GM12878 (cell line): ENCODE data around the gene THAP11. TPM values are rescaled to one million over a fixed set of nuclear protein-coding genes. Genes with fewer than 3 reads are reported as not detected.

Experiments used
- HDAC6 ChIP-seq: fragments of 200-600 bp; sonication (generic); IDR thresholded peaks from one replicate; pipeline ENCODE4 v1.8.0; 2017; ENCODE audit warnings: antibody characterized with exemption; ENCODE audit not compliant: unreplicated experiment
- SREBF2 ChIP-seq: IDR thresholded peaks from 2 replicates; pipeline ENCODE4 v1.6.1; 2012; ENCODE audit warnings: mild to moderate bottlenecking, low read length
- polyA plus RNA-seq, 11 experiments: library from polyadenylated mRNA; depleted of rRNA in 4 of 11; unstranded in 6 of 11; stranded (reverse) in 5 of 11; fragments of >200 nt; fragmentation: Nextera tagmentation in 4 of 11; fragmentation: Illumina TruSeq in 1 of 11; extraction: Ambion mirVana in 4 of 11; extraction: Trizol in 1 of 11; gene quantifications; 1 replicate in 1 of 11; 2 replicates in 10 of 11; pipeline versions ENCODE4 v1.2.1 to v1.2.3, GENCODE V29; 2011 to 2016; ENCODE audit warnings: inconsistent platforms in 2 of 11, missing spikeins in 2 of 11, low read depth in 1 of 11
- total RNA-seq, 4 experiments: library from RNA; depleted of rRNA in 3 of 4; stranded (reverse); fragments of >200 nt in 3 of 4; fragmentation: Illumina TruSeq in 1 of 4; extraction: Trizol in 1 of 4; gene quantifications; 2 replicates each; pipeline versions ENCODE4 v1.2.1 to v1.2.3, GENCODE V29; 2013 to 2021
- TF ChIP-seq, protein P1 (sequence below): fragments of 150-350 bp; IDR thresholded peaks from 2 replicates; pipeline ENCODE4 v1.6.1; 2016; ENCODE audit warnings: low read depth, low read length
- TF ChIP-seq, protein P2 (sequence below): fragments of 450-650 bp; formaldehyde crosslinking; IDR thresholded peaks from 2 replicates; pipeline ENCODE4 v1.4.0; 2022; ENCODE audit warnings: mild to moderate bottlenecking, moderate library complexity
- TF ChIP-seq, protein P3 (sequence below): fragments of 450-650 bp; formaldehyde crosslinking; IDR thresholded peaks from 2 replicates; pipeline ENCODE4 v1.5.0; 2022; ENCODE audit warnings: mild to moderate bottlenecking, missing genetic modification characterization
- TF ChIP-seq, protein P4 (sequence below): IDR thresholded peaks from 2 replicates; pipeline ENCODE4 v1.6.1; 2011; ENCODE audit warnings: borderline replicate concordance, low read depth, mild to moderate bottlenecking, moderate library complexity, mixed read lengths, low read length; ENCODE audit not compliant: insufficient read depth; ENCODE audit errors: extremely low read length
- TF ChIP-seq, protein P5 (sequence below), 3 experiments: IDR thresholded peaks in 2 of 3; conservative IDR thresholded peaks in 1 of 3; 2 replicates each; pipeline ENCODE4 v1.5.1; 2011; ENCODE audit warnings: low read depth in 3 of 3, low read length in 3 of 3, mild to moderate bottlenecking in 3 of 3, control low read depth in 2 of 3, moderate library complexity in 2 of 3, inconsistent platforms in 1 of 3, mixed read lengths in 1 of 3; ENCODE audit not compliant: control insufficient read depth in 2 of 3, insufficient read depth in 1 of 3; ENCODE audit errors: extremely low read depth in 1 of 3

The THAP11 gene
- total and polyA plus RNA-seq, 10 of the 15 experiments (the other 5 are each of a cell fraction or from before 2014, with no cell fraction given), result 2.5 to 36.7 (median 21.4) TPM

DNA sequence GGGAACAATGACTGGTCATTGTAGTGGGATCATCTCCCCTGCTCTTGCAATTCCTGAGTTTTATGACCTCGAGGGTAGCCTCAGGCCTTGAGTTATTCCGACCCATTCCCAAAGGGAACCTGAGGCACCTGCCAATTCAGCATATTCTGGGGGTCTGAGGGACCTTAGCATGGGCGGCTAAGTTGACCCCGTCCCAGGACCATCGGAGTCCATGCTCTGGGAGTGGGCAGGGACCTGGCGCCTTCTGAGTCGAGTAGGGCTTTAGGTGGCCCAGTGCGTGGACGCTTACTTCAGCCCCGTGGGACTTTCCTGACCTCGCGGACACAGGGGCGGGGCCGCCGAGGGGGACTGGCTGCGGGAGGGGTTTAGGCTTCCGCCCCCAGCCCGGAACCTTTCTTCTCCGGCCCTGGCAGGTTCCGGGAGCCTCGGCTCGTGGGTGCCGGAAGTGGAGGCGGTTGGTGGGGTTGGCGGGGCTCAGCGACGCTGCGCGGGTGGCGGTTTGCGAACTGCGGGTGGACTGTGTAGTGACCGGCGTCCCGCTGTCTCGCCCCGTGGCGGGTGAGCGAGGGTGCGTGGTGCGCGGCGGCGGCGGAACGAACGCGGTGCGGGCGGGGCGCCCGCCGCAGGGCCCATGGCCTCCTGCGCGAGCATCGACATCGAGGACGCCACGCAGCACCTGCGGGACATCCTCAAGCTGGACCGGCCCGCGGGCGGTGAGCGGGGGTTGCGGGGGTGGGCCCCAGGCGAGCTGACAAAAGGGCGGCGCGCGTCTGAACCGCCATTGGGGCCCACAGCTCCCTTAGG is 30.7 kb downstream of the THAP11 start, which contains the start of gene EDC4 (continued):
- TF ChIP-seq, protein P1, sequence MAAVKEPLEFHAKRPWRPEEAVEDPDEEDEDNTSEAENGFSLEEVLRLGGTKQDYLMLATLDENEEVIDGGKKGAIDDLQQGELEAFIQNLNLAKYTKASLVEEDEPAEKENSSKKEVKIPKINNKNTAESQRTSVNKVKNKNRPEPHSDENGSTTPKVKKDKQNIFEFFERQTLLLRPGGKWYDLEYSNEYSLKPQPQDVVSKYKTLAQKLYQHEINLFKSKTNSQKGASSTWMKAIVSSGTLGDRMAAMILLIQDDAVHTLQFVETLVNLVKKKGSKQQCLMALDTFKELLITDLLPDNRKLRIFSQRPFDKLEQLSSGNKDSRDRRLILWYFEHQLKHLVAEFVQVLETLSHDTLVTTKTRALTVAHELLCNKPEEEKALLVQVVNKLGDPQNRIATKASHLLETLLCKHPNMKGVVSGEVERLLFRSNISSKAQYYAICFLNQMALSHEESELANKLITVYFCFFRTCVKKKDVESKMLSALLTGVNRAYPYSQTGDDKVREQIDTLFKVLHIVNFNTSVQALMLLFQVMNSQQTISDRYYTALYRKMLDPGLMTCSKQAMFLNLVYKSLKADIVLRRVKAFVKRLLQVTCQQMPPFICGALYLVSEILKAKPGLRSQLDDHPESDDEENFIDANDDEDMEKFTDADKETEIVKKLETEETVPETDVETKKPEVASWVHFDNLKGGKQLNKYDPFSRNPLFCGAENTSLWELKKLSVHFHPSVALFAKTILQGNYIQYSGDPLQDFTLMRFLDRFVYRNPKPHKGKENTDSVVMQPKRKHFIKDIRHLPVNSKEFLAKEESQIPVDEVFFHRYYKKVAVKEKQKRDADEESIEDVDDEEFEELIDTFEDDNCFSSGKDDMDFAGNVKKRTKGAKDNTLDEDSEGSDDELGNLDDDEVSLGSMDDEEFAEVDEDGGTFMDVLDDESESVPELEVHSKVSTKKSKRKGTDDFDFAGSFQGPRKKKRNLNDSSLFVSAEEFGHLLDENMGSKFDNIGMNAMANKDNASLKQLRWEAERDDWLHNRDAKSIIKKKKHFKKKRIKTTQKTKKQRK, result no peak
- TF ChIP-seq, protein P2, sequence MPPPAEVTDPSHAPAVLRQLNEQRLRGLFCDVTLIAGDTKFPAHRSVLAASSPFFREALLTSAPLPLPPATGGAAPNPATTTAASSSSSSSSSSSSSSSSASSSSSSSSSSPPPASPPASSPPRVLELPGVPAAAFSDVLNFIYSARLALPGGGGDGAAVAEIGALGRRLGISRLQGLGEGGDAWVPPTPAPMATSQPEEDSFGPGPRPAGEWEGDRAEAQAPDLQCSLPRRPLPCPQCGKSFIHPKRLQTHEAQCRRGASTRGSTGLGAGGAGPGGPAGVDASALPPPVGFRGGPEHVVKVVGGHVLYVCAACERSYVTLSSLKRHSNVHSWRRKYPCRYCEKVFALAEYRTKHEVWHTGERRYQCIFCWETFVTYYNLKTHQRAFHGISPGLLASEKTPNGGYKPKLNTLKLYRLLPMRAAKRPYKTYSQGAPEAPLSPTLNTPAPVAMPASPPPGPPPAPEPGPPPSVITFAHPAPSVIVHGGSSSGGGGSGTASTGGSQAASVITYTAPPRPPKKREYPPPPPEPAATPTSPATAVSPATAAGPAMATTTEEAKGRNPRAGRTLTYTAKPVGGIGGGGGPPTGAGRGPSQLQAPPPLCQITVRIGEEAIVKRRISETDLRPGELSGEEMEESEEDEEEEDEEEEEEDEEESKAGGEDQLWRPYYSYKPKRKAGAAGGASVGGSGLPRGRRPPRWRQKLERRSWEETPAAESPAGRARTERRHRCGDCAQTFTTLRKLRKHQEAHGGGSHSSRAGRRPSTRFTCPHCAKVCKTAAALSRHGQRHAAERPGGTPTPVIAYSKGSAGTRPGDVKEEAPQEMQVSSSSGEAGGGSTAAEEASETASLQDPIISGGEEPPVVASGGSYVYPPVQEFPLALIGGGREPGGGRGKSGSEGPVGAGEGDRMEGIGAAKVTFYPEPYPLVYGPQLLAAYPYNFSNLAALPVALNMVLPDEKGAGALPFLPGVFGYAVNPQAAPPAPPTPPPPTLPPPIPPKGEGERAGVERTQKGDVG (CRISPR knock-in tag), result no peak
- TF ChIP-seq, protein P3, sequence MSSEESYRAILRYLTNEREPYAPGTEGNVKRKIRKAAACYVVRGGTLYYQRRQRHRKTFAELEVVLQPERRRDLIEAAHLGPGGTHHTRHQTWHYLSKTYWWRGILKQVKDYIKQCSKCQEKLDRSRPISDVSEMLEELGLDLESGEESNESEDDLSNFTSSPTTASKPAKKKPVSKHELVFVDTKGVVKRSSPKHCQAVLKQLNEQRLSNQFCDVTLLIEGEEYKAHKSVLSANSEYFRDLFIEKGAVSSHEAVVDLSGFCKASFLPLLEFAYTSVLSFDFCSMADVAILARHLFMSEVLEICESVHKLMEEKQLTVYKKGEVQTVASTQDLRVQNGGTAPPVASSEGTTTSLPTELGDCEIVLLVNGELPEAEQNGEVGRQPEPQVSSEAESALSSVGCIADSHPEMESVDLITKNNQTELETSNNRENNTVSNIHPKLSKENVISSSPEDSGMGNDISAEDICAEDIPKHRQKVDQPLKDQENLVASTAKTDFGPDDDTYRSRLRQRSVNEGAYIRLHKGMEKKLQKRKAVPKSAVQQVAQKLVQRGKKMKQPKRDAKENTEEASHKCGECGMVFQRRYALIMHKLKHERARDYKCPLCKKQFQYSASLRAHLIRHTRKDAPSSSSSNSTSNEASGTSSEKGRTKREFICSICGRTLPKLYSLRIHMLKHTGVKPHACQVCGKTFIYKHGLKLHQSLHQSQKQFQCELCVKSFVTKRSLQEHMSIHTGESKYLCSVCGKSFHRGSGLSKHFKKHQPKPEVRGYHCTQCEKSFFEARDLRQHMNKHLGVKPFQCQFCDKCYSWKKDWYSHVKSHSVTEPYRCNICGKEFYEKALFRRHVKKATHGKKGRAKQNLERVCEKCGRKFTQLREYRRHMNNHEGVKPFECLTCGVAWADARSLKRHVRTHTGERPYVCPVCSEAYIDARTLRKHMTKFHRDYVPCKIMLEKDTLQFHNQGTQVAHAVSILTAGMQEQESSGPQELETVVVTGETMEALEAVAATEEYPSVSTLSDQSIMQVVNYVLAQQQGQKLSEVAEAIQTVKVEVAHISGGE (CRISPR knock-in tag), result peak; percentile 95
- no peak for TF ChIP-seq HDAC6
- TF ChIP-seq, protein P4, sequence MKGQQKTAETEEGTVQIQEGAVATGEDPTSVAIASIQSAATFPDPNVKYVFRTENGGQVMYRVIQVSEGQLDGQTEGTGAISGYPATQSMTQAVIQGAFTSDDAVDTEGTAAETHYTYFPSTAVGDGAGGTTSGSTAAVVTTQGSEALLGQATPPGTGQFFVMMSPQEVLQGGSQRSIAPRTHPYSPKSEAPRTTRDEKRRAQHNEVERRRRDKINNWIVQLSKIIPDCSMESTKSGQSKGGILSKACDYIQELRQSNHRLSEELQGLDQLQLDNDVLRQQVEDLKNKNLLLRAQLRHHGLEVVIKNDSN, result no peak
- TF ChIP-seq SREBF2, result no peak
- TF ChIP-seq, protein P5, sequence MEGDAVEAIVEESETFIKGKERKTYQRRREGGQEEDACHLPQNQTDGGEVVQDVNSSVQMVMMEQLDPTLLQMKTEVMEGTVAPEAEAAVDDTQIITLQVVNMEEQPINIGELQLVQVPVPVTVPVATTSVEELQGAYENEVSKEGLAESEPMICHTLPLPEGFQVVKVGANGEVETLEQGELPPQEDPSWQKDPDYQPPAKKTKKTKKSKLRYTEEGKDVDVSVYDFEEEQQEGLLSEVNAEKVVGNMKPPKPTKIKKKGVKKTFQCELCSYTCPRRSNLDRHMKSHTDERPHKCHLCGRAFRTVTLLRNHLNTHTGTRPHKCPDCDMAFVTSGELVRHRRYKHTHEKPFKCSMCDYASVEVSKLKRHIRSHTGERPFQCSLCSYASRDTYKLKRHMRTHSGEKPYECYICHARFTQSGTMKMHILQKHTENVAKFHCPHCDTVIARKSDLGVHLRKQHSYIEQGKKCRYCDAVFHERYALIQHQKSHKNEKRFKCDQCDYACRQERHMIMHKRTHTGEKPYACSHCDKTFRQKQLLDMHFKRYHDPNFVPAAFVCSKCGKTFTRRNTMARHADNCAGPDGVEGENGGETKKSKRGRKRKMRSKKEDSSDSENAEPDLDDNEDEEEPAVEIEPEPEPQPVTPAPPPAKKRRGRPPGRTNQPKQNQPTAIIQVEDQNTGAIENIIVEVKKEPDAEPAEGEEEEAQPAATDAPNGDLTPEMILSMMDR (IDR thresholded peaks at IDR 0.05 in 2 of 3, conservative IDR thresholded peaks at IDR 0.05 in 1 of 3; ENCODE audit: control insufficient read depth in 2 of 3, extremely low read depth in 1 of 3, insufficient read depth in 1 of 3, low read depth in 3 of 3, low read length in 3 of 3), result no peak
